ENCODE data around the gene FTHL17.

- TF ChIP-seq CTCF (IDR thresholded peaks at IDR 0.05; ENCODE audit: insufficient read depth, low read depth, low read length), result no peak
- no peak for TF ChIP-seq EZH2 (IDR thresholded peaks at IDR 0.05; ENCODE audit: insufficient read depth, low read length)
Measured at GRCh38 chrX:31071262-31071661, 579 bp downstream of the FTHL17 start.
